ENCODE data around the gene RNF150. TPM values are rescaled to one million over a fixed set of nuclear protein-coding genes. Genes with fewer than 3 reads are reported as not detected.
A peak's percentile ranks its signal among the peaks of the same experiment; 100 is the strongest.

The RNF150 gene
- total and polyA plus RNA-seq, 4 donors = 14.3 to 28.0 (median 18.6) TPM

GRCh38 chr4:140944572-140944971 lies 188.7 kb downstream of the RNF150 start:
- no peak overlapping the region for H3K4me3 ChIP-seq (ENCODE audit: low read depth, low read length)
- 100% methylated on average over 1 of the region's 2 CpGs for WGBS (ENCODE audit: insufficient coverage)
- no peaks in the 10 kb centered on the region for H3K27me3 ChIP-seq (ENCODE audit: control insufficient read depth, insufficient read depth, low read length)
- no peak overlapping the region for H3K27ac ChIP-seq (ENCODE audit: low read depth, low read length)
- H3K4me1 ChIP-seq (ENCODE audit: control insufficient read depth, insufficient read depth, low read length) = no peaks in the 10 kb centered on the region
- H3K36me3 ChIP-seq (ENCODE audit: control insufficient read depth, insufficient read depth, low read length) = peaks cover 3% of the 10 kb centered on the region
- no peak for DNase-seq (ENCODE audit: low read depth in 4 of 6, low spot score in 6 of 6)
- no peaks in the 10 kb centered on the region for H3K9me3 ChIP-seq (ENCODE audit: control insufficient read depth, insufficient read depth, low read length)

- no peak overlapping the region for H3K27ac ChIP-seq (ENCODE audit: low read depth, low read length)
- no peaks in the 10 kb centered on the region for H3K27me3 ChIP-seq (ENCODE audit: control insufficient read depth, insufficient read depth, low read length)
- no peaks in the 10 kb centered on the region for H3K9me3 ChIP-seq (ENCODE audit: control insufficient read depth, insufficient read depth, low read length)
- no peak for DNase-seq (ENCODE audit: low read depth in 4 of 6, low spot score in 6 of 6)
- 100% methylated on average over 1 of the region's 2 CpGs for WGBS (ENCODE audit: insufficient coverage)
- H3K4me1 ChIP-seq (ENCODE audit: control insufficient read depth, insufficient read depth, low read length) = no peaks in the 10 kb centered on the region
- H3K4me3 ChIP-seq (ENCODE audit: low read depth, low read length) = no peak overlapping the region
- peaks cover 3% of the 10 kb centered on the region for H3K36me3 ChIP-seq (ENCODE audit: control insufficient read depth, insufficient read depth, low read length)
These were observed 189.1 kb downstream of the RNF150 start for GRCh38 chr4:140944199-140944515.

DNA sequence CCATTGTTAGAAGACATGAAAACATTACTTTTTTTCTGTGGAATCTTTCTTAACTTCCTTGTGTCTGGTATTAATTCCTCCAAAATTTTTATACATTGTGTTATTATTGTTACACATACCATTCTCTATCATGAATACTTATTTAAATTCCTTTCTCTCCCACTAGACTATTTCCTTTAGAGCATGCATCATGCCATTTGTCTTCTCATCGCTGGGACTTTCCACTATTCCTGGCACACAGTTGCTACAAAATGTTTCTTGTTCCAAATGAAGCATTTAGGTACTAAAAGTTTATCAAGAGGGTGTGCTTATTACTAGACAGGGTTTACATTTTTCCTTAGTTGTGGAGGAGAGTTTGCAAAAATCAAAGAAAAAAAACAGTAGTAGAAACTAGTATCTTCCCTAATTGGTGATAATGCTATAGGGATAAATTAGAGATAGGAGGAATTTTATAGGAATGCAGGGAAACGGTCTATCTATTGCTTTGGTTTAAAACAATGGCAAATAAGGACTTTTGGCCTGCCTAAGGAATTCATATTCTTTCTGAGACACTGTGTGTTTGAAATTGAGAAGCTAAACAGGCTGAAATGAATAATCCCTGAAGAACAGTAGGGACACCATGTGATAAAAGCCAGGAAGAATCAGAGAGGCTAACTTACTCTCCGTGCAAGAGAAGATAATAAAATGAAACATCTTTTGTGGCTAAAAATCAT lies 189.6 kb downstream of the RNF150 start:
- Histone ChIP-seq H3K27me3 (ENCODE audit: control insufficient read depth, insufficient read depth, low read length) (no peaks in the 10 kb centered on the region), H3K4me3 (ENCODE audit: low read depth, low read length) (no peak overlapping the region), H3K4me1 (ENCODE audit: control insufficient read depth, insufficient read depth, low read length) (no peaks in the 10 kb centered on the region), H3K27ac (ENCODE audit: low read depth, low read length) (no peak overlapping the region), H3K36me3 (ENCODE audit: control insufficient read depth, insufficient read depth, low read length) (peaks cover 3% of the 10 kb centered on the region), H3K9me3 (ENCODE audit: control insufficient read depth, insufficient read depth, low read length) (no peaks in the 10 kb centered on the region)
- DNase-seq (ENCODE audit: low read depth in 4 of 6, low spot score in 6 of 6) = no peak
- WGBS (ENCODE audit: insufficient coverage) = 100% methylated on average over 1 of the region's 3 CpGs

GRCh38 chr4:140940589-140940988 lies 192.7 kb downstream of the RNF150 start:
- H3K9me3 ChIP-seq (ENCODE audit: control insufficient read depth, insufficient read depth, low read length) = no peaks in the 10 kb centered on the region
- no peak for DNase-seq (ENCODE audit: low read depth in 4 of 6, low spot score in 6 of 6)
- no peaks in the 10 kb centered on the region for H3K27me3 ChIP-seq (ENCODE audit: control insufficient read depth, insufficient read depth, low read length)
- no peaks in the 10 kb centered on the region for H3K36me3 ChIP-seq (ENCODE audit: control insufficient read depth, insufficient read depth, low read length)
- no peaks in the 10 kb centered on the region for H3K4me1 ChIP-seq (ENCODE audit: control insufficient read depth, insufficient read depth, low read length)
- H3K27ac ChIP-seq (ENCODE audit: low read depth, low read length) = no peak overlapping the region
- WGBS (ENCODE audit: insufficient coverage) = 91% methylated on average over 1 of the region's 2 CpGs
- H3K4me3 ChIP-seq (ENCODE audit: low read depth, low read length) = no peak overlapping the region

DNA sequence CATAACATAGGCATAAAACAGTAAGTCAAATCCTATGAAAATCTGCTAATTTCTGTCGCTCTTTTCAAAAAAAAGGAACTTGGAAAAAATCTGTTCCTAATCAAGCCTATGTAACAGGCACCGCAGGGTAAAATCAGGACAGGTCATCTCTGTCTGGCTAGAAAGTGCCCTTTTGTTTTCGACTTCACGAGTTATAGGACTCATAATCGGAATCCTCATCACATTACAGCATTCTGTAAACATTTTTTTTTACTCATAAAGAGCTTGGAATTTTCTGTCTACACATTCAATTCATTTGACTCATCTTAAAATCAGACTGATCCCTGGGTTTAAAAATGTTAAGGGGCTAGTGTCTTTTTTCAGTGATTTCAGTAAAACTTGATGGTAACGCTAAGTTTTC lies 195.4 kb downstream of the RNF150 start:
- H3K9me3 ChIP-seq (ENCODE audit: control insufficient read depth, insufficient read depth, low read length) = no peaks in the 10 kb centered on the region
- DNase-seq (ENCODE audit: low read depth in 4 of 6, low spot score in 6 of 6) = no peak
- H3K27me3 ChIP-seq (ENCODE audit: control insufficient read depth, insufficient read depth, low read length) = no peaks in the 10 kb centered on the region
- 88% methylated on average over 3 of the region's 6 CpGs for WGBS (ENCODE audit: insufficient coverage)
- H3K36me3 ChIP-seq (ENCODE audit: control insufficient read depth, insufficient read depth, low read length) = no peaks in the 10 kb centered on the region
- H3K4me3 ChIP-seq (ENCODE audit: low read depth, low read length) = no peak overlapping the region
- no peak overlapping the region for H3K27ac ChIP-seq (ENCODE audit: low read depth, low read length)
- no peaks in the 10 kb centered on the region for H3K4me1 ChIP-seq (ENCODE audit: control insufficient read depth, insufficient read depth, low read length)

GRCh38 chr4:140935254-140935653 lies 198.0 kb downstream of the RNF150 start:
- Histone ChIP-seq H3K27ac (ENCODE audit: low read depth, low read length) (no peak overlapping the region), H3K36me3 (ENCODE audit: control insufficient read depth, insufficient read depth, low read length) (no peaks in the 10 kb centered on the region), H3K9me3 (ENCODE audit: control insufficient read depth, insufficient read depth, low read length) (no peaks in the 10 kb centered on the region), H3K4me3 (ENCODE audit: low read depth, low read length) (no peak overlapping the region), H3K4me1 (ENCODE audit: control insufficient read depth, insufficient read depth, low read length) (no peaks in the 10 kb centered on the region), H3K27me3 (ENCODE audit: control insufficient read depth, insufficient read depth, low read length) (no peaks in the 10 kb centered on the region)
- peak; percentile 7 to 81 (median 28) for DNase-seq (ENCODE audit: low read depth in 4 of 6, low spot score in 6 of 6)
- 13% methylated on average over 2 of the region's 4 CpGs for WGBS (ENCODE audit: insufficient coverage)

GRCh38 chr4:140932501-140933045 lies 200.7 kb downstream of the RNF150 start:
- Histone ChIP-seq H3K4me3 (ENCODE audit: low read depth, low read length) (no peak overlapping the region), H3K27ac (ENCODE audit: low read depth, low read length) (no peak overlapping the region), H3K36me3 (ENCODE audit: control insufficient read depth, insufficient read depth, low read length) (no peaks in the 10 kb centered on the region), H3K4me1 (ENCODE audit: control insufficient read depth, insufficient read depth, low read length) (no peaks in the 10 kb centered on the region), H3K9me3 (ENCODE audit: control insufficient read depth, insufficient read depth, low read length) (no peaks in the 10 kb centered on the region), H3K27me3 (ENCODE audit: control insufficient read depth, insufficient read depth, low read length) (no peaks in the 10 kb centered on the region)
- 100% methylated on average over 2 of the region's 2 CpGs for WGBS (ENCODE audit: insufficient coverage)
- DNase-seq (ENCODE audit: low read depth in 4 of 6, low spot score in 6 of 6) = no peak

- no peak for DNase-seq (ENCODE audit: low read depth in 4 of 6, low spot score in 6 of 6)
- Histone ChIP-seq H3K4me3 (ENCODE audit: low read depth, low read length) (no peak overlapping the region), H3K9me3 (ENCODE audit: control insufficient read depth, insufficient read depth, low read length) (no peaks in the 10 kb centered on the region), H3K36me3 (ENCODE audit: control insufficient read depth, insufficient read depth, low read length) (no peaks in the 10 kb centered on the region), H3K4me1 (ENCODE audit: control insufficient read depth, insufficient read depth, low read length) (no peaks in the 10 kb centered on the region), H3K27ac (ENCODE audit: low read depth, low read length) (no peak overlapping the region), H3K27me3 (ENCODE audit: control insufficient read depth, insufficient read depth, low read length) (no peaks in the 10 kb centered on the region)
- no CpG with 5 or more reads among the region's 2 CpGs for WGBS (ENCODE audit: insufficient coverage)
These were observed 201.4 kb downstream of the RNF150 start for GRCh38 chr4:140931911-140932310.

DNA sequence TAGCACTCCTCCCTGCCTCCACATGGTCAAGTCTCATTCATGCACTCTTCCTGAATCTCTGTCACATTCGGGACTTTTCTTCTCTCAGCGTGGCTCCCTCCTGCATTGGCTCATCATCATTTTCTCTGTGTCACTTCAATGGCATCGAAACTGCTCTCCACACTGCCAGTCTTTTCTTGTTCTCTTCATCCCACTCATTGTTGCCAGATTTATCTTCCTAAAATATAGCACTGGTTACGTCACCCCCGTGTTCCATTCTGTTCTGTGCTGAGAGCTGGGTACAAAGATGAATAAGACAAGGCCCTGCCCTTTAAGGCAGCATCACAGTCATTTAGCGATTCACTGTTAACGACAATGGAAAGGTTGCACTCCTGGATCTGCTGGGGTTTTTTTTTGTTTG lies 202.7 kb downstream of the RNF150 start:
- 37% methylated on average over 5 of the region's 7 CpGs for WGBS (ENCODE audit: insufficient coverage)
- H3K27ac ChIP-seq (ENCODE audit: low read depth, low read length) = no peak overlapping the region
- H3K4me3 ChIP-seq (ENCODE audit: low read depth, low read length) = no peak overlapping the region
- H3K9me3 ChIP-seq (ENCODE audit: control insufficient read depth, insufficient read depth, low read length) = no peaks in the 10 kb centered on the region
- no peaks in the 10 kb centered on the region for H3K4me1 ChIP-seq (ENCODE audit: control insufficient read depth, insufficient read depth, low read length)
- H3K36me3 ChIP-seq (ENCODE audit: control insufficient read depth, insufficient read depth, low read length) = peaks cover under 1% of the 10 kb centered on the region
- H3K27me3 ChIP-seq (ENCODE audit: control insufficient read depth, insufficient read depth, low read length) = no peaks in the 10 kb centered on the region
- peak in 2 of 6 donors; percentile 17 to 20 for DNase-seq (ENCODE audit: low read depth in 4 of 6, low spot score in 6 of 6)

DNA sequence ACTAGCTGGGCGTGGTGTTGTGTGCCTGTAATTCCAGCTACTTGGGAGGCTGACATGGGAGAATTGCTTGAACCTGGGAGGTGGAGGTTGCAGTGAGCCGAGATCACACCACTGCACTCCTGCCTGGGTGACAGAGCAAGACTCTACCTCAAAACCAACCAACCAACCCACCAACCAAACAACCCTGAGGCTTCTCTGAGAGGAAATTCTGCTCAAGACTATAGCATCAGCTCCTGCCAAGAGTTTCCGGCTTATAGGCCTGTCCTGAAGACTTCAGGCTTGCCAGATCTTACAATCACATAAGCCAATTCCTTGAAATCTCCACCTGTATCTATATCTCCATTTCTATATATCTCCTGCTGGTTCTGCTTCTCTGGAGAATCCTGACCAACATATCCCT lies 203.3 kb downstream of the RNF150 start:
- WGBS (ENCODE audit: insufficient coverage) = 100% methylated on average over 1 of the region's 3 CpGs
- H3K4me3 ChIP-seq (ENCODE audit: low read depth, low read length) = no peak overlapping the region
- H3K36me3 ChIP-seq (ENCODE audit: control insufficient read depth, insufficient read depth, low read length) = peaks cover 3% of the 10 kb centered on the region
- H3K27ac ChIP-seq (ENCODE audit: low read depth, low read length) = no peak overlapping the region
- H3K4me1 ChIP-seq (ENCODE audit: control insufficient read depth, insufficient read depth, low read length) = no peaks in the 10 kb centered on the region
- H3K9me3 ChIP-seq (ENCODE audit: control insufficient read depth, insufficient read depth, low read length) = no peaks in the 10 kb centered on the region
- DNase-seq (ENCODE audit: low read depth in 4 of 6, low spot score in 6 of 6) = no peak
- no peaks in the 10 kb centered on the region for H3K27me3 ChIP-seq (ENCODE audit: control insufficient read depth, insufficient read depth, low read length)
